ENCODE data around the gene SREBF2.

The SREBF2 gene

DNA sequence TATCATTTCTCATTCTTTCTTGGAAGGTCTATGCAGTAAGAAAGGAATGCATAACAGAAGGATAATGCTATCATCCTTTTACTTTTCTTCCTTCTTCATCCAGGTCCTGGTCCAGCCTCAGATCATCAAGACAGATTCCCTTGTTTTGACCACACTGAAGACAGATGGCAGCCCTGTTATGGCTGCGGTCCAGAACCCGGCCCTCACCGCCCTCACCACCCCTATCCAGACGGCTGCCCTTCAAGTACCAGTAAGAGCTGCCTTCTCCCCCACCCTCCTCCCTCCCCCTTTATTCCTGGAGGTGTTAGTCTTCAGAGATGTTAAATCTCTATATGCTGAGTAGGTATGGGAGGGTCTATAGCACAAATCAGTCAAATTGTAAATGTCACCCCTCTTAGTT lies 37.9 kb downstream of the SREBF2 start:
- no CpG with 5 or more reads among the region's 4 CpGs for WGBS, 2 donors (ENCODE audit: extremely low coverage in 2 of 2, insufficient read length in 2 of 2, insufficient replicate concordance in 1 of 2)
- no peak for DNase-seq (ENCODE audit: low spot score)

DNA sequence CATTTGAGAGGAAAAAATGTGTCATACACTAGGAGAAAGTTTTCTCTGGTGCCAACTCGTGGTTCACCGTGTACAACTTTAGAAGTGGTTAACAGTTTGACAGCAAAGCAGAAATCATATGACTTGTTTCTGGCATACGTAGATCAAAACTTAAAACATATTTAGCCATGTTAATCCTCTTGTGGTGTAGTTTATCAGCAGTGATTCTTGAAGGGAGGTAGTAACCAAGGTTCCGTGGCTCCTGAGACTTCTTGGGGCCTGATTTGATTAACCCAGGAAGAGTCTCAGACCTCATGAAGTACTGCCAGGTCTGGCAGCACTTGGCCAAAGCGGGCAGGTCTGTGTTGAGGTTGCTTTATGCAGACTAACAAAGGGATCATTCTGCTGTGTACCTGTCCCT lies 40.5 kb downstream of the SREBF2 start:
- Histone ChIP-seq H3K4me2 (ENCODE audit: insufficient read depth, low read length, poor library complexity, severe bottlenecking) (no peak overlapping the region), H2BK120ac (ENCODE audit: low read depth, low read length) (no peak overlapping the region), H3K36me3 (replicated peaks in 1 of 2; ENCODE audit: control insufficient read depth in 2 of 2, insufficient read depth in 2 of 2, low read length in 2 of 2) (peaks cover 54 to 97% of the 10 kb centered on the region in 2 donors), H3K14ac (ENCODE audit: low read length) (no peak overlapping the region), H3K4me3 (ENCODE audit: low read length in 2 of 2) (peak overlapping the region in 1 of 2 donors; percentile 38), H3K18ac (ENCODE audit: low read length) (no peak overlapping the region), H2AK5ac (ENCODE audit: low read depth, low read length) (no peak overlapping the region), H3K27me3 (ENCODE audit: control insufficient read depth in 3 of 3, insufficient read depth in 3 of 3, low read depth in 1 of 3, low read length in 3 of 3) (no peaks in the 10 kb centered on the region), H3K9me3 (replicated peaks in 1 of 2; ENCODE audit: control insufficient read depth in 2 of 2, insufficient read depth in 1 of 2, low read depth in 1 of 2, low read length in 2 of 2) (peaks cover 0 to 5% of the 10 kb centered on the region in 2 donors), H4K91ac (ENCODE audit: low read depth, low read length, poor library complexity) (no peak overlapping the region), H3K23ac (ENCODE audit: low read depth, low read length, poor library complexity) (no peak overlapping the region), H3K4me1 (ENCODE audit: control insufficient read depth in 2 of 2, insufficient read depth in 1 of 2, low read depth in 1 of 2, low read length in 2 of 2) (no peaks in the 10 kb centered on the region), H4K8ac (ENCODE audit: low read depth, low read length) (no peak overlapping the region), H3K79me1 (ENCODE audit: low read depth, low read length) (peaks cover 7% of the 10 kb centered on the region), H3K27ac (replicated peaks; ENCODE audit: low read length) (no peak overlapping the region), H2BK12ac (ENCODE audit: low read length) (no peak overlapping the region), H2BK5ac (ENCODE audit: low read length) (no peak overlapping the region), H2BK15ac (ENCODE audit: low read length) (no peak overlapping the region), H2AFZ (ENCODE audit: low read length) (no peak overlapping the region), H3K4ac (ENCODE audit: low read length) (no peak overlapping the region), H3K9ac (ENCODE audit: low read depth, low read length, poor library complexity) (no peak overlapping the region)
- DNase-seq (ENCODE audit: low spot score): no peak
- WGBS, 2 donors (ENCODE audit: extremely low coverage in 2 of 2, insufficient read length in 2 of 2, insufficient replicate concordance in 1 of 2): no CpG with 5 or more reads among the region's 5 CpGs

More for the DNA sequence above, 37.9 kb downstream of the SREBF2 start:
- Histone ChIP-seq H3K18ac (ENCODE audit: low read length) (no peak overlapping the region), H2BK12ac (ENCODE audit: low read length) (no peak overlapping the region), H4K91ac (ENCODE audit: low read depth, low read length, poor library complexity) (no peak overlapping the region), H3K9ac (ENCODE audit: low read depth, low read length, poor library complexity) (no peak overlapping the region), H3K14ac (ENCODE audit: low read length) (no peak overlapping the region), H3K79me1 (ENCODE audit: low read depth, low read length) (peaks cover 12% of the 10 kb centered on the region), H3K23ac (ENCODE audit: low read depth, low read length, poor library complexity) (no peak overlapping the region), H2BK15ac (ENCODE audit: low read length) (no peak overlapping the region), H2BK120ac (ENCODE audit: low read depth, low read length) (no peak overlapping the region), H2AFZ (ENCODE audit: low read length) (no peak overlapping the region), H2AK5ac (ENCODE audit: low read depth, low read length) (no peak overlapping the region), H3K4me2 (ENCODE audit: insufficient read depth, low read length, poor library complexity, severe bottlenecking) (no peak overlapping the region), H3K4ac (ENCODE audit: low read length) (no peak overlapping the region), H4K8ac (ENCODE audit: low read depth, low read length) (no peak overlapping the region), H3K27ac (replicated peaks; ENCODE audit: low read length) (no peak overlapping the region), H3K4me1 (ENCODE audit: control insufficient read depth in 2 of 2, insufficient read depth in 1 of 2, low read depth in 1 of 2, low read length in 2 of 2) (no peaks in the 10 kb centered on the region), H3K36me3 (replicated peaks in 1 of 2; ENCODE audit: control insufficient read depth in 2 of 2, insufficient read depth in 2 of 2, low read length in 2 of 2) (peaks cover 53 to 95% of the 10 kb centered on the region in 2 donors), H3K9me3 (replicated peaks in 1 of 2; ENCODE audit: control insufficient read depth in 2 of 2, insufficient read depth in 1 of 2, low read depth in 1 of 2, low read length in 2 of 2) (peaks cover 0 to 5% of the 10 kb centered on the region in 2 donors), H2BK5ac (ENCODE audit: low read length) (no peak overlapping the region), H3K4me3 (ENCODE audit: low read length in 2 of 2) (no peak overlapping the region), H3K27me3 (ENCODE audit: control insufficient read depth in 3 of 3, insufficient read depth in 3 of 3, low read depth in 1 of 3, low read length in 3 of 3) (no peaks in the 10 kb centered on the region)

DNA sequence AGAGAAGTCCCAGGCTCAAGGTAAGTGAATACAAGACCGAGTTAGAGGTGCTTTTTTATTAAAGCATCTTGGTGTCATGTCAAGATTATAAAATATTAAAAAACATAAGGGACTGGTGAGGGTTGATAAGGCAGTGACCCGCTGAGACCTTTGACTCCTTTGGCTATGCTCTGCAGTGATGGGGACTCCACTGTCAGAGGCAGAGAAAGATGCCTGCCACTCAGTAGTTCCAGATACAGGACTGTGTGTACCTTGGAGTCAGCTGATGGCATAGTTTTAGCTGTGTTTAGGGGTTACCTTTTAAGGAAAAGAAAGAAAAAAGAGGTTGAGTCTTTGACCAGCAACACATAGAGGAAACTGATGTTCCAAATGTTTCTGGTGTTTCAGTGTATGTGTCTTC lies 41.2 kb downstream of the SREBF2 start:
- H3K14ac ChIP-seq (ENCODE audit: low read length): no peak overlapping the region

DNA sequence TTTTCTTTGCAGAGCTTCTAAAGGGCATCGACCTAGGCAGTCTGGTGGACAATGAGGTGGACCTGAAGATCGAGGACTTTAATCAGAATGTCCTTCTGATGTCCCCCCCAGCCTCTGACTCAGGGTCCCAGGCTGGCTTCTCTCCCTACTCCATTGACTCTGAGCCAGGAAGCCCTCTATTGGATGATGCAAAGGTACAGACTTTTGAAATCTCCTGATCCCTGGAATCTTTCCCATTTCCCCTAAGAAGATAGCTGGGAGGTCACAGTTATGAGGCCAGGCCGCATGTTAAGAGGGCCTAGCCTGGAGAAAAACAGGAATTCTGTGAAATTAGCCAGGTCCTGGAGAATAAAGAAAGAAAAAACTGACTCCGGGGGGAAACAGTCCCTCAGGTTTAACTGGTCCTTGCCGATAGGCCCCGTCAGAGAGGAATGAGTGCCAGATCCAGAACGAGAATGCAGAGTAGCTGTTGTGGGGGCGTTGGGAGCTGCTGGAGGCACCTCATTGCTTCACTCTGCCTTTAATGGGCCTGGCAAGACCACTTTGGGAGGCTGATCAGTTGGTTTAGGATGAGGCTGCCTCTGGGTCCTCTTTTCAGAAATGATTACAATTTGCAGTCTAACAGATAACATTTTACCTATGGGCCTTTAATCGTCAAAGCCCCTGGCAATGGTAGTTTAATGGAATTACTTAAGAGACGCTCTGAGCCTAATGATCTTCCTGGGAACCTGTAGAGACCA lies 42.8 kb downstream of the SREBF2 start:
- no CpG with 5 or more reads among the region's 10 CpGs for WGBS, 2 donors (ENCODE audit: extremely low coverage in 2 of 2, insufficient read length in 2 of 2, insufficient replicate concordance in 1 of 2)
- Histone ChIP-seq H3K23ac (ENCODE audit: low read depth, low read length, poor library complexity) (no peak overlapping the region), H2BK5ac (ENCODE audit: low read length) (no peak overlapping the region)

More for the DNA sequence above, 41.2 kb downstream of the SREBF2 start:
- H2AFZ ChIP-seq (ENCODE audit: low read length): no peak overlapping the region
- H3K4ac ChIP-seq (ENCODE audit: low read length): no peak overlapping the region
- H2BK120ac ChIP-seq (ENCODE audit: low read depth, low read length): no peak overlapping the region
- no peak overlapping the region for H3K18ac ChIP-seq (ENCODE audit: low read length)
- no peak overlapping the region for H2AK5ac ChIP-seq (ENCODE audit: low read depth, low read length)
- H3K36me3 ChIP-seq (replicated peaks in 1 of 2; ENCODE audit: control insufficient read depth in 2 of 2, insufficient read depth in 2 of 2, low read length in 2 of 2): peaks cover 53 to 97% of the 10 kb centered on the region in 2 donors
- H3K79me1 ChIP-seq (ENCODE audit: low read depth, low read length): peaks cover 2% of the 10 kb centered on the region
- H3K4me2 ChIP-seq (ENCODE audit: insufficient read depth, low read length, poor library complexity, severe bottlenecking): no peak overlapping the region
- no CpG with 5 or more reads among the region's 2 CpGs for WGBS, 2 donors (ENCODE audit: extremely low coverage in 2 of 2, insufficient read length in 2 of 2, insufficient replicate concordance in 1 of 2)
- H3K27me3 ChIP-seq (ENCODE audit: control insufficient read depth in 3 of 3, insufficient read depth in 3 of 3, low read depth in 1 of 3, low read length in 3 of 3): no peaks in the 10 kb centered on the region
- H4K8ac ChIP-seq (ENCODE audit: low read depth, low read length): no peak overlapping the region
- no peaks in the 10 kb centered on the region for H3K4me1 ChIP-seq (ENCODE audit: control insufficient read depth in 2 of 2, insufficient read depth in 1 of 2, low read depth in 1 of 2, low read length in 2 of 2)
- no peak overlapping the region for H3K23ac ChIP-seq (ENCODE audit: low read depth, low read length, poor library complexity)
- DNase-seq (ENCODE audit: low spot score): no peak
- H4K91ac ChIP-seq (ENCODE audit: low read depth, low read length, poor library complexity): no peak overlapping the region
- H3K4me3 ChIP-seq (ENCODE audit: low read length in 2 of 2): no peak overlapping the region
- no peak overlapping the region for H2BK15ac ChIP-seq (ENCODE audit: low read length)
- no peak overlapping the region for H2BK5ac ChIP-seq (ENCODE audit: low read length)
- no peak overlapping the region for H3K9ac ChIP-seq (ENCODE audit: low read depth, low read length, poor library complexity)
- H3K9me3 ChIP-seq (replicated peaks in 1 of 2; ENCODE audit: control insufficient read depth in 2 of 2, insufficient read depth in 1 of 2, low read depth in 1 of 2, low read length in 2 of 2): peaks cover 0 to 2% of the 10 kb centered on the region in 2 donors
- no peak overlapping the region for H2BK12ac ChIP-seq (ENCODE audit: low read length)
- no peak overlapping the region for H3K27ac ChIP-seq (replicated peaks; ENCODE audit: low read length)

More for the DNA sequence above, 42.8 kb downstream of the SREBF2 start:
- no peak for DNase-seq (ENCODE audit: low spot score)
- H3K4ac ChIP-seq (ENCODE audit: low read length): no peak overlapping the region
- H3K79me1 ChIP-seq (ENCODE audit: low read depth, low read length): peaks cover 2% of the 10 kb centered on the region
- H2AFZ ChIP-seq (ENCODE audit: low read length): no peak overlapping the region
- peaks cover 58 to 97% of the 10 kb centered on the region in 2 donors for H3K36me3 ChIP-seq (replicated peaks in 1 of 2; ENCODE audit: control insufficient read depth in 2 of 2, insufficient read depth in 2 of 2, low read length in 2 of 2)
- no peak overlapping the region for H2BK120ac ChIP-seq (ENCODE audit: low read depth, low read length)
- no peak overlapping the region for H3K27ac ChIP-seq (replicated peaks; ENCODE audit: low read length)
- H2AK5ac ChIP-seq (ENCODE audit: low read depth, low read length): no peak overlapping the region
- no peak overlapping the region for H4K8ac ChIP-seq (ENCODE audit: low read depth, low read length)
- H3K27me3 ChIP-seq (ENCODE audit: control insufficient read depth in 3 of 3, insufficient read depth in 3 of 3, low read depth in 1 of 3, low read length in 3 of 3): no peaks in the 10 kb centered on the region
- no peak overlapping the region for H2BK12ac ChIP-seq (ENCODE audit: low read length)
- no peaks in the 10 kb centered on the region for H3K4me1 ChIP-seq (ENCODE audit: control insufficient read depth in 2 of 2, insufficient read depth in 1 of 2, low read depth in 1 of 2, low read length in 2 of 2)
- peaks cover 0 to 2% of the 10 kb centered on the region in 2 donors for H3K9me3 ChIP-seq (replicated peaks in 1 of 2; ENCODE audit: control insufficient read depth in 2 of 2, insufficient read depth in 1 of 2, low read depth in 1 of 2, low read length in 2 of 2)
- H2BK15ac ChIP-seq (ENCODE audit: low read length): no peak overlapping the region
- H3K9ac ChIP-seq (ENCODE audit: low read depth, low read length, poor library complexity): no peak overlapping the region
- H4K91ac ChIP-seq (ENCODE audit: low read depth, low read length, poor library complexity): no peak overlapping the region
- H3K4me2 ChIP-seq (ENCODE audit: insufficient read depth, low read length, poor library complexity, severe bottlenecking): no peak overlapping the region
- H3K4me3 ChIP-seq (ENCODE audit: low read length in 2 of 2): no peak overlapping the region
- H3K14ac ChIP-seq (ENCODE audit: low read length): no peak overlapping the region
- no peak overlapping the region for H3K18ac ChIP-seq (ENCODE audit: low read length)
